ENCODE data around the gene ANKDD1B.
"Not testable (repeated sequence)": the region's sequence is repeated elsewhere in the genome, so short reads cannot be mapped to it uniquely, and the experiment has no call there.

ANKDD1B gene

DNA sequence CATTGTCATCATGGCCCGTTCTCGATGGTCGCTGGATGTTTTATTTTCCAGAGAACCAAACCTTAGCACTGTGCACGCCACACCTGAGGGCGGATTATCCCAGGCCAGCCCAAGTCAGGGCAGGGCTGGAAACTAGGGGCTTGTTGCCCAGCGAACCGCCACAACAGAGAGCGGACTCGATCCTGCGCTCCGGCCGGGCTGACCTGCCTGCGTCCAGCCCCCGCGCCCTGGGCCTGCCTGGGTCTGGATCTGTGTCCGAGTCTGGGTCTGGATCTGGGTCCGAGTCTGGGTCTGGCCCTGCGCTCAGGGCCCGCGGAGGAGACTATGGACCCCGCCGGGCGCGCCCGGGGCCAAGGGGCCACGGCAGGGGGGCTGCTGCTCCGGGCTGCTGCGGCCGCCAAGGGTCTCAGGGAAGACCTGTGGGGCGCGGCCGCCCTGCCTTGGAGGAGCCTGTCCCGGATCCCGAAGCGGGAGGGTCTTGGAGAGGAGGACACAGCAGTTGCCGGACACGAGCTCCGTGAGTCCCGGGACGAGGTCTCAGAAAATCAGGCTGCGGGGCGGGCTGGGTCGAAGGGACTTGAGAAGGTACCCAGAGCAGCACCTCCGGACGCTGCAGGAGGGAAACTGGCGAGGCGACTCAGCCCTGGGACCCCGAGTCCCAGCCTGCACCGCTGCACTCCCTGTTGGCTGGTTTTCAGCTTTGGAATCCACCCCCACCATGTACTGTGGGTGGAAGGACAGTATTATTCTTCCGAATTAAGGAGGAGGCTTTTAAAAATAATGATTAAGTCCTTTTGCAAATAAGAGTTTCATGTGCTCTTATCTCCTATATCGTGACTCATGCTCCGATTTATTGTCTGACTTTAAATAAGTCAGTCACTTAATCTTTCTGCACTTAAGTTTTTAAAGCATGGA is at the start of gene ANKDD1B:
Gene ANKDD1B (plus strand): TSS at position 143 of the 915 bp plus-strand sequence. CDS start 182 bp downstream, at position 325.
- DNase-seq: no peak

DNA sequence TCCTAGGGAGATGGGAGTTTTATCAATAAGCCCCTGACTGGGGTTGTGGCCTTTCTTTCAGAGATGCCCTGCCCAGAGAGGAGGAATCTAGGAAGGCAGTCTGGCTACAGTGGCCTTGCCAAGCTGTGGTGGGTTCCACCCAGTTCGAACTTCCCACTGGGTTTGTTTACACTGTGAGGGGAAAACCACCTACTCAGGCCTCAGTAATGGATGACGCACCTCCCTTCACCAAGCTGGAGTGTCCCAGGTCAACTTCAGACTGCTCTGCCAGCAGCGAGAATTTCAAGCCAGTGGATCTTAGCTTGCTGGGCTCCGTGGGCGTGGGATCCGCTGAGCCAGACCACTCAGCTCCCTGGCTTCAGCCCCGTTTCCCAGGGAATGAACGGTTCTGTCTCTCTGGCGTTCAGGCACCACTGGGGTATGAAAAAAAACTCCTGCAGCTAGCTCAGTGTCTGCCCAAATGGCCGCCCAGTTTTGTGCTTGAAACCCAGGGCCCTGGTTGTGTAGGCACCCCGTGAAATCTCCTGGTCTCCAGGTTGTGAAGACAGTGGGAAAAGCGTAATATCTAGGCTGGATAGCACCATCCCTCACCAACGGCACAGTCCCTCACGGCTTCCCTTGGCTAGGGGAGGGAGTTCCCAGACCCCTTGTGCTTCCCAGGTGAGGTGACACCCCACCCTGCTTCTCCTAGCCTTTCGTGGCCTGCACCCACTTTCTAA is 45.1 kb upstream of the ANKDD1B start:
- not testable (repeated sequence) for DNase-seq

DNA sequence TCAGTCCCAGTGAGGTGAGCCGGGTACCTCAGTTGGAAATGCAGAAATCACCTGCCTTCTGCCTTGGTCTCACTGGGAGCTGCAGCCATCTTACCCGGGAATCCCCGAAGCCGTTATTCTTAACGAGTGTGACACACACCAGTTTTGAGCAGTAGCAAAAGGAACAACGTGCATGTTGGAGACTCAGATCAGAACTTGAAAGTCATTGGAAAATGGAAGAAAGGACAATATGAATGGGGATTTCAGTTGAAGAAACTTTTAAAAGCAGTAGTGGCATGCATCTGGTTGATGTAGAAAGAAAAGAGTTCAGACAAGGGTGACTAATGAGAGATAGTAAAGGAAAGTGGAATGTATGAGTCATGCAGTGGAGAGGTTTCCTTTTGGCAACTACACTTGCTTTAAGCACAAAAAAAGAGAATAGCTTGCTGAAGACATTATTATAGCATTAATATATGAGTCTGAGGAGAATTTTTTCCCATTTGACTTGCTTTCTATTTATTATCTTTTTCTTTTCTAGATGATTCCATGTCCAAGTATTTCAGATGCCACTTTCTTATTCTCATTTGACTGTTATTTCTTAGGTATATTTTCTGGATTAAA is 44.4 kb upstream of the ANKDD1B start:
- DNase-seq: peak; percentile 33

DNA sequence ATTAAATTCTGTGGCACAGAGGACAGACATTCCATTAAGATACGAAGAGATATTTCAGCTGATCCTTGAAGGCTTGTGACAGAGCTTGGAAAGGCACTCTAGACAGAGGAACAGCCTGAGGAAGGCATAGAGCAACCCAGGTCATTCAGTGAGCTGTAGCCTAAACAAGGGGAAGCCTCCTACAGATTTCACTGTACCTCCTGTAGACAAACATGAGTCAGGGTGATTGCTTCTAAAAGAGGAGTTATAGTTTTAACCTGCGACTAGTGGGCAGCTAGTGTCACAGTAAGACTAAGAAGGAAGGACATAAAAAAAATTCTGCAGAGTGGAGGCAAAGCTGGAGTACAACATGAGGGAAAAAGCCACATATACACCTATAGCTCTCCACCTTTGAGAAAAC is 43.5 kb upstream of the ANKDD1B start:
- no peak for DNase-seq

DNA sequence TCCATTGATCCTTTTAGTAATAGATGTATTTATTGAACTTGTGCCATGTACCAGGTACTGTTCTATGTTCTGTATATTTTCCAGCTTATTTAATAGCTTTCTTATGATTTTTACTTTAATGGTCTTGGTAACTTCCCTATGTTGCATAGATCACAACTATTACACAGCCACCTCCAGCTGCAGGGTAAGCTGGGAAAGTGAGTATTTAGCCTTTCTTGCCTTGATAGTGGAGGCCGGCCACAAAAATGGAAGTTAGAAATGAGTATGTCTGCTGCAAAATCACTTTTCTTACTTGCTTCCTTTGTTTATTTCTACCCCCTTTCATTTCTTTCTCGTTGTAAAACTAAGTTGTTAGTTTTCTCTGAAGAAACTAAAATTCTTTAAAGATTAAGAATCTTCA is 43.1 kb upstream of the ANKDD1B start:
- DNase-seq: no peak

DNA sequence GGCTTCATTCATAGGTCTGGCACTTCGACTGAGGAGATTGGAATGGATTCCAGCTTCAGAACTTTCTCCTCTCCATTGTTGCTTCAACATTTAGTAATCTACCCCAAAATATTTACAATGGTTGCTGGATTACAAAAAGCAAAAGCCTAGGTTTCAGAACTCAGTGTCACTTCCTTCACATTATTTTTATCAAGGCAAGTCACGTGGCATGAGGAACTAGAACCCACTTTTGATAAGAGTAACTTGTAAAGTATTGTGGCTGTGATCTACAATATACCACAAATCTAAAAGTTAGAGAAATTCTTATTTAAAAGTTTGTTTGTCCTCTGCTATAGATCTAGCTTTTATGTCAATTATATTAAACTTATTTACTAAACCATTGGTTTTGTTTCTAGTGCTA is 39.7 kb upstream of the ANKDD1B start:
- no peak for DNase-seq

DNA sequence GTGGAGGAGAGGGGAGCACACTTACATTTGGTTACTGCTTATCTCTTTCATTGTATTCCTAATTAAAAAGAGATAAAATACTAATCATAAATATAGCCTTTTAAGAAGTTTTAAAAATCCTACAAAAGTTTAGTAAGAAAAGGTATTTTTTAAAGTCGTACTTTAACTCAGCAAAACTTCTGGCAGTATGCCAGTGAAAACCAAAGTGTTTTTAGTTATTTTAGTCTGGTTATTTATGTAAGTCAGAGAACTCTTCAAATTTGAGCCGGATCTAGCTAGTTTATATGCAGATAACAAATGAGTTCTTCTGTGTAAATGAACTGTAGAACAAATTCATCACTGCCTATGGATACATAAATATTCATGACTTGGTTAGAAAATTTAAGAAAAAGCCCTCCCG is 36.5 kb upstream of the ANKDD1B start:
- no peak for DNase-seq

DNA sequence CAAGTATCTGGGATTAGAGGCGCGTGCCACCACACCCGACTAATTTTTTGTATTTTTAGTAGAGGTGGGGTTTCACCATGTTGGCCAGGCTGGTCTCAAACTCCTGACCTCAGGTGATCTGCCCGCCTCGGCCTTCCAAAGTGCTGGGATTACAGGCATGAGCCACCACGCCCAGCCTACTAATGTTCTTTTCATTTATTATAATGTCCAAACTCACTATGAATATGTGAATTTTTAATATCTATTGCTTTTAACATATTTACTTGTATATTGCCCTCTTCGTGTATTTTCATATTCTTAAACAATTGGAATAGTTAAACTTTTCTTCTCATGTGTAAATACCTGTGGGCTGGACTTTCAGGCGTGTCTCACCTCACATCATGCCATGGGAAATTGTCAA is 33.0 kb upstream of the ANKDD1B start:
- not testable (repeated sequence) for DNase-seq

DNA sequence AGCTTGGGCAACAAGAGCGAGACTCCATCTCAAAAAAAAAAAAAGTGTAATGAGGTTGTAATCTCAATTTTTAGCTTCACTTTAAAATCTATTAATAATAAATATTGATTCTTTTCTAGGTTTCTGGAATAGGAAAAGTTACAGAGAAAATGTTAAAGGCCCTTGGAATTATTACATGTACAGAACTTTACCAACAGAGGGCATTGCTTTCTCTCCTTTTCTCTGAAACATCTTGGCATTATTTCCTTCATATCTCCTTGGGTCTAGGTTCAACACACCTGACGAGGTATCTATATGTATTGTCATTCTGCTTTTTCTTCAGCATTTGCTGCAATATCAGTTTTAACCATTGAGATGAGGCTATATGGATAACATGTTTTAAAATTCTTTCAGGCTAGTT is 26.6 kb upstream of the ANKDD1B start:
- DNase-seq: no peak

DNA sequence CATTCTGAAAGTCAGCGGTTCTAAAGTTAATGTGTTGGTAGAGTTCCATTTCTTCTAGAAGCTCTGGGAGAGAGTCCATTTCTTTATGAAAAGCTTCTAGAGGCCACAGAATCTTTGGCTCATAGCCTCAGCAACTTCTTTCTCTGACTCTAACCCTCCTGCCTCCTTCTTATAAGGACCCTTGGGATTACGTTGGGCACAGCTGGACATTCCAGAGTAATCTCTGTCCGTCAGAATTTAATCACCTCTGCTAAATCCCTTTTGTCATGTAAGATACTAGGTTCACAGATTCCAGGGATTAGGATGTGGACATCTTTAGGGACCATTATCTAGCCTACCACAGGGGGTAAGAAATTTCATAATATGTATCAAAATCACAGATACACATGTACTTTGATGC is 22.6 kb upstream of the ANKDD1B start:
- no peak for DNase-seq

DNA sequence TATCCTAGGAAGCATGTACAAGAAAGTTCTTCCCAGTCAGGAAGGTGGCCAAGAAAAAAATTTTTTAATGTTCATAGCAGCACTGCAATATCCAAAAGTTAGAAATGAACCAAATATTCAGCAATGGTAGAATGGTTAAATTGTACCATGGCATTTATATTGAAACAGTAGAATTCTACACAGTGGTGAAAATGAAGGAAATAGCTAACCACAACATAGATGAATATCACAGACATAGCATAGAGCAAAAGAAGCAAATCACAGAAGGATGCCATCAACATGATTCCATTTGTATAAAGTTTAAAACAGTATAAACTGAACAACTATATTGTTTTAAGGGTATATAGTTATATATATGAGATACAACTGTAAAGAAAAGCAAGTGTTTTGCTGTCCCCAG is 10.7 kb upstream of the ANKDD1B start:
- no peak for DNase-seq

DNA sequence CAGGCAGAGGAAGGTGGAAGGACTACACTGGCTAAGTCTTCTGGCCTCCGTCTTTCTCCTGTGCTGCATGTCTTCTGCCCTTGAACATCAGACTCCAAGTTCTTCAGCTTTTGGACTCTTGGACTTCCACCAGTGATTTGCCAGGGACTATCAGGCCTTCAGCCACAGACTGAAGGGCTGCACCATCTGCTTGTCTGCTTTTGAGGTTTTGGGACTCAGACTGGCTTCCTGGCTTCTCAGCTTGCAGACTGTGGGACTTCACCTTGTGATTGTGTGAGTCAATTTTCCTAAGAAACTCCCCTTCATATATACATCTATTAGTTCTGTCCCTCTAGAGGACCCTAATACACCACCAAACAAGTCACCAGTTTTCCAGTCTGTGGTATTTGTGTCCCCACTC is 9.7 kb upstream of the ANKDD1B start:
- DNase-seq: no peak

DNA sequence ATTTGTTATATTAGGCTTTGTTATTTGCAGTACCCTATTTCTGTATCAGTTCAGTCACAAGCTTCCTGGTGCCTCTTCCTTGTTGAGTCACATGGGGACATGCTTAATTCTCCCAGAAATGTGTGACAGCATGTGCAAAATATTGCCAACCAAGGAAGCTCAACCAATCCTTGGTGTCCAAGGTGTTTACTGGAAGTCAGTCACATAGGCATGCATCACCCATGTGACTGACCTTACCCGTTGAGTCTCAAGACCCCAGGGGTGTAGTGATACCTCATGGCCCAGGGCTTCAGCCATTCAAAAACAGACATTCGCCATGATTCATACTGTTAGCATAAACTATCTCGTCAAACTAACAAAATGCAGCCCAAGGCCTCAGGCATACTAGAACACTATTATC is 9.3 kb upstream of the ANKDD1B start:
- DNase-seq: no peak

DNA sequence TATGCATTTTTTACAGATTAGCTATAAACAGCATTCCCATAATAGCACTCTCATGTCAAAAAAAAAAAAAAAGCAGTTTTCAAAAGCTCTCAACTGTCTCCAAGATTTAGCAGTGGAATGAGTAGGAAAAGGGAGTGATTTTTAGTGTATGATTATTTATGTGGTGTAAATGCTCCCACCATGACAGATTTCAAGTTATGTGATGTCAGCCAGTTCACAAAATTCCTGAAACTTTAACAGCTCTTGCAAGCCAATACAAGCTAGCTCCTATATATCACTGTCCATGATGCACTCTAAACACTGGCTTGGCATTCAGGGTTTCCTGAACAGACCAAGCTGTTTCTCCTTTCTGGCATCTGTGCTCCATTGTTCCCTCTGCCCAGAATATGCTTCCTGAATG is 7.9 kb upstream of the ANKDD1B start:
- no peak for DNase-seq

DNA sequence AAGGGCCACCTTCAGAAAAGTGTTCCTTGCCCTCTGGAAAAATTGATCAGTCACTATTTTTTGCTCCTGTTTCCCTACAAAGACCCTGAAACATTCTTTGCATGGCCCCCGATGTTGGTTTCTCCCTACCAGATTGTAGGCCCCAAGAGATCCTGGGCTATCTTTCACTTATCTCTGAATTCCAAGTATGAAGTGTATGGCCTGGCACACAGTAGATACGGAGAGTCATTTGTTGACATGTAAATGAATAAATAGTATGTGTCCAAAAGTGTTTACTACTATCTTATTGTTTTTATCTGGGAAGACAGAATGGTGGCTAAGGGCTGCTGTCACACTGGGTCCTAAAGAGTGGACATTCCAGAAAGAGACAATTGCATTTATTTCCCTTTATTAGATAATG is 7.4 kb upstream of the ANKDD1B start:
- no peak for DNase-seq

DNA sequence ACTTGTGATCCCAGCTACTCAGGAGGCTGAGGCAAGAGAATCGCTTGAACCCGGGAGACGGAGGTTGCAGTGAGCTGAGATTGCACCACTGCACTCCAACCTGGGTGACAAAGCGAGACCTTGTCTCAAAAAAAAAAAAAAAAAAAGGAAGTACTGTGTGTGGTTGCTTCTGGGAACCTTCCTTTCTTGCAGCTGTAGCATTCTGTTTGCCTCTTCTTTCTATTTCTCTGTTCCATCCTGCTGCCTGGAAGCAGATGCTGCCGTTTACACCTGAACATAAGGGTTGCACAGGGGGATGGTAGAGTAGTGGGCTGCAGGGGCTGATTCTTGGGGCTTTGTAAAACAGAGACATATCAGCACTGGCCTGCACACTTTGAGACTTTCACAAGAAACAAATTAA is 3.9 kb upstream of the ANKDD1B start:
- not testable (repeated sequence) for DNase-seq

DNA sequence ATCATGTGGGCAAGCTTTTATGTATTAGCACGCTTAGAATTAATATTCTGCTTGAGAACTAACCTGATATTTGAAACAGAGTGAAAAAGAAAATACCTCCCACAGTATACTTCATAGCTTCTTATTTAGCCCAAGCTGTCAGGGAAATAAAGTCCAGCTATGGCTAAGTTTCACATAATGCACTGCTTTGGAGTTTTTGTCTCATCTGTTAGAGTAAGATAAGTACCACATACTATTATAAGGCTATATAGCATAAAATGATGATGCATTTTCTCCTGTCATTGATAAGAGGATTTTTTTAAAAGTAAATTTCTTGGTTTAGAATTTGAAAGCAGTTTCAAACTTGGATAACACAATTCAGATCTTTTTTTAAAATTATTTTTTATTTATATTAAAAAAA is 2.4 kb upstream of the ANKDD1B start:
- DNase-seq: no peak

DNA sequence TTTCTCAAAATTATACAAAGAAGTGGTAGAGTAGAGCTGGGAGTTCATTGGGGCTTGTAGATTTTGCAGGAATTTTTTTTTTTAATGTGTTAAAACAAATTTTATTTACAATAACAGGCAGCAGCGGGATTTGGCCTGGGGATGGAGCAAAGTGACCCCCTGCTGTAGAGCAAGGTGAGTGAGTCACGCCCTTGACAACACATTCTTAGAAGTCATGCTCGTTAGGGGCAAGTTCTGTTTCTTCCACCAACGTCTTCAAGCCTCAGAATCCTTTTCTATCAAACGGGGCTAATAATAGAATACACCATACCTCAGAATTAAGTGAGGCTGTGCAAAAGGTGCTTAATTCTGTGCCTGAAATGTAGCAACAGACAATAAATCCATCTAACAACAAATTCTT is 1.1 kb upstream of the ANKDD1B start:
- DNase-seq: no peak

DNA sequence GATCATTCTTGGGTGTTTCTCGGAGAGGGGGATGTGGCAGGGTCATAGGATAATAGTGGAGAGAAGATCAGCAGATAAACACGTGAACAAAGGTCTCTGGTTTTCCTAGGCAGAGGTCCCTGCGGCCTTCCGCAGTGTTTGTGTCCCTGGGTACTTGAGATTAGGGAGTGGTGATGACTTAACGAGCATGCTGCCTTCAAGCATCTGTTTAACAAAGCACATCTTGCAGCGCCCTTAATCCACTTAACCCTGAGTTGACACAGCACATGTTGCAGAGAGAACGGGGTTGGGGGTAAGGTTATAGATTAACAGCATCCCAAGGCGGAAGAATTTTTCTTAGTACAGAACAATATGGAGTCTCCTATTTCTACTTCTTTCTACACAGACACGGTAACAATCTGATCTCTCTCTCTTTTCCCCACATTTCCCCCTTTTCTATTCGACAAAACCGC is 368 bp upstream of the ANKDD1B start:
- DNase-seq: not testable (repeated sequence)

DNA sequence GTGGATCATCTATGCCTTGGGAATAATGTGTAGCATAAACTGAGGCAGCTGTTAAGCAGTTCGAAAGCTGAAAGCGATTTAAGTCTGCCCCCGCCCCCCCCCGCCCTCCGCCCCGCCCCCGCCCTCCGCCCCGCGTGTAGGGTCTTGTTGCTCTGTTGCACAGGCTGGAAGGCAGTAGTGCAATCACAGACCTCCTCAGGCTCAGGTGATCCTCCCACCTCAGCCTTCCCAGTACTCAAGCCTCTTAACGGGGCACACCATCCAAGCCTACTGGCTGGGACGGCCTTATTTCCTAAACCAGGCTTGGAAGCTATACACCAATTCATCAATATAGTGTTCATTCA is 945 bp downstream of the ANKDD1B start:
- DNase-seq: no peak

DNA sequence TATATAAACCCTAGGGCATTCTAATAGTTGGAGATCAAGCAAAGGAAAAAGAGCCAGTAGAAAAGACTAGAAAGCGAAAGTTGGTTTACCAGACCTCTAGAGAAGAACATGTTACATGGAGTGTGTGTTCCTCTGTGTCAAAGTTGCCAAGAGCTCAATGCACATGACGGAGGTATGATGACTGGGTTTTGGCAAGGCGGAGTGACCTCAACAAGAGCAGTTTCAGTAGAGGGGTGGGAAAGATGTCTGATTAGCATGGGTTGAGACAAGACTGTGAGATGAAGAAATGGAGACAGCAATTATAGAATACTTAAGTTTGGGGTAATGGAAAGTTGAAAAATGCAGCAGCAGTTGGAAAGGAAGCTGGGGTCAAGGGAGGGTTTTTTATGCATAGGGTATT is 1.6 kb downstream of the ANKDD1B start:
- no peak for DNase-seq

DNA sequence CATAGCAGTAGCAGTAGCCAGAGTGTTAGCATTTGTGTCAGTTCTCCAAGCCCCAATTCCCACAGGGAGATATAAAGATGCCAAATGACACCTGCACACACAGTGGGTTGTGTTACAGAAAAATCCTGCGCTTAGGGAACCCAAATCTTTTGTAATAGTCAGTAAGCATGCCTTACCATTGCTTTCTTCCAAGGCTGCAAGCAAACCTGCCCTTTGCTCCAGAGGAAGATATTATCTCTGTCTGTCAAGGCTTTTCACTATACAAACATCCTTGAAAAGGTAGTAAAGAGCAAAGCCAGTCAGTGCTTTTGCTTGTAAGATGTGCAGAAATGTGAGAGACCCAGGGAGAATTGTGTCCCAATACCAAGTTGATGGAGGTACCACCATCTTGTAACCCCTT is 2.9 kb downstream of the ANKDD1B start:
- DNase-seq: no peak

DNA sequence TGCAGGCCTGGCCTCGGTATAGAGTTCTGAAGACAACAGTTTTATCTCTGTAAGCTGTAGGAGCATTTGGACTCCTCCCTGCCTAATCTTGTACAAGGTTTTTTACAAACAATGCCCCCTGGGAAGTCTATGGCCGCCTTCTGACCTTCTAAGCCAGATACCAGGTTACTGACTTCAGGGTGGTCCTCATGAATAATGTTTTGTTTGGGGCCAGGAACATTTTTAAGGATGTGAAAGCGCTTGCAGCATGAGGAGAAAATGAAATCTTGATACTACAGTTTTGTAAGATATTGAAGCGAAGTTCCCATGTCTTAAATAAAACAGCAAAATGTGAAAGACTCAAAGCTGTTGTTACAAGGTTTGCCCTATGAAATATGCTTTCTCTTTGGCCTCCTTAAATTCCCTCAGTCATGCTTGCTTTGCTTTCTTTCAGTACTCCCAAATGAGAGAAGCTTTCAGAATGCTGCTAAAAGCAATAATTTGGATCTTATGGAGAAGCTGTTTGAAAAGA is 5.2 kb downstream of the ANKDD1B start:
- no peak for DNase-seq

All from CD4-positive, alpha-beta T cell treated with Interleukin-21 for 1 hour (primary cell).